Mucosa of rectum (tissue), 2 donors: Measurements from ENCODE around the gene PPP1R15A.
"Not testable (repeated sequence)": the region's sequence is repeated elsewhere in the genome, so short reads cannot be mapped to it uniquely, and the experiment has no call there.

Experiments used
- H3K27ac ChIP-seq, 2 donors: one replicate each; pipeline ENCODE4 v1.7.0; 2013; ENCODE audit warnings: inconsistent platforms in 2 of 2, low read depth in 2 of 2, low read length in 2 of 2
- H3K27me3 ChIP-seq, 2 donors: one replicate each; pipeline ENCODE4 v1.7.0; 2013; ENCODE audit warnings: low read length in 2 of 2; ENCODE audit not compliant: control insufficient read depth in 2 of 2, insufficient read depth in 2 of 2
- H3K36me3 ChIP-seq, 2 donors: one replicate each; pipeline ENCODE4 v1.7.0; 2013; ENCODE audit warnings: low read length in 2 of 2; ENCODE audit not compliant: control insufficient read depth in 2 of 2, insufficient read depth in 2 of 2
- H3K4me1 ChIP-seq, 2 donors: one replicate each; pipeline ENCODE4 v1.7.0; 2013; ENCODE audit warnings: low read length in 2 of 2, mild to moderate bottlenecking in 1 of 2; ENCODE audit not compliant: control insufficient read depth in 2 of 2, insufficient read depth in 2 of 2
- H3K4me3 ChIP-seq, 2 donors: one replicate each; pipeline ENCODE4 v1.7.0; 2013; ENCODE audit warnings: low read length in 2 of 2
- H3K9ac ChIP-seq, 2 donors: one replicate each; pipeline ENCODE4 v1.7.0; 2013; ENCODE audit warnings: low read length in 2 of 2, low read depth in 1 of 2, mild to moderate bottlenecking in 1 of 2
- H3K9me3 ChIP-seq, 2 donors: one replicate each; pipeline ENCODE4 v1.7.0; 2013; ENCODE audit warnings: low read length in 2 of 2; ENCODE audit not compliant: control insufficient read depth in 2 of 2
- donor health status: healthy.
- donor health status: Normal muscosa, but diverticular disease.

The PPP1R15A gene

DNA sequence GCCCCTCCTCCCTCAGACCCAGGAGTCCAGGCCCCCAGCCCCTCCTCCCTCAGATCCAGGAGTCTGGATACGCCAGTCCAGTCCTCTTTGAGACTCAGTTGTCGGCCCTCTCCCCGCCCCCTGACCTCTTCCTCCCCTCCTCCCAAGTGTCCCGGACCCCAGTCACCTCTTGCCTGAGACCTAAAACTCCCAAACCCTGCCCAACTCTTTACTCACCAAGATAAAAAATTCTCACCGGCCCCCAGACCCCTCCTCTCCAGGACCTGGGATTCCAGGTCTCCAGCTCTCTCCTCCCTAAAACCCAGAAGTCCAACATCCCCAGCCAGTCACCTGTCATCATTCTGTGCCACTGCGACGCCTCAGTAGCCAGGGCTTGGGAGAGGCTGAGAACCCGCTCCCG lies 34.5 kb upstream of the PPP1R15A start:
- H3K27me3 ChIP-seq: no peaks in the 10 kb centered on the region
- H3K4me3 ChIP-seq: no peak overlapping the region
- no peaks in the 10 kb centered on the region for H3K36me3 ChIP-seq
- no peak overlapping the region for H3K27ac ChIP-seq
- no peak overlapping the region for H3K9ac ChIP-seq
- peaks cover 0 to 5% of the 10 kb centered on the region in 2 donors for H3K4me1 ChIP-seq
- H3K9me3 ChIP-seq: no peaks in the 10 kb centered on the region

DNA sequence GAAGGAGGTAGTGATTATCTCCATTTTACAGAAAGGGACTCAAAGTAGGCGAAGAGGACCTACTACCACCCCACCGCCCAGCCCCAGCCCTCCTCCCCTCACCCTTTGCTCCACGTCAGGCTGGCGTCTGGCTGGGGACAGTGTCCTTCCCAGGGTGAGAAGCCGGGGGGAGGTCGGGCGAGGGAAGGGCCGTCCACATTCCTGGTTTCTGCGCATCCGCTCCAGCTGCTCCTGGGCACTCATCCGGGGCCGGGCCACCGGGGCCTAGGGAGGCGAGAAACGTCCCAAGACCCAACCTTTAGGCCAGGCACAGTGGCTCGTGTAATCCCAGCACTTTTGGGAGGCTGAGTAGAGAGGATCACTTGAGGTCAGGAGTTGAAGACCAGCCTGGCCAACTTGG lies 31.2 kb upstream of the PPP1R15A start:
- H3K36me3 ChIP-seq: no peaks in the 10 kb centered on the region
- no peaks in the 10 kb centered on the region for H3K9me3 ChIP-seq
- no peak overlapping the region for H3K4me3 ChIP-seq

DNA sequence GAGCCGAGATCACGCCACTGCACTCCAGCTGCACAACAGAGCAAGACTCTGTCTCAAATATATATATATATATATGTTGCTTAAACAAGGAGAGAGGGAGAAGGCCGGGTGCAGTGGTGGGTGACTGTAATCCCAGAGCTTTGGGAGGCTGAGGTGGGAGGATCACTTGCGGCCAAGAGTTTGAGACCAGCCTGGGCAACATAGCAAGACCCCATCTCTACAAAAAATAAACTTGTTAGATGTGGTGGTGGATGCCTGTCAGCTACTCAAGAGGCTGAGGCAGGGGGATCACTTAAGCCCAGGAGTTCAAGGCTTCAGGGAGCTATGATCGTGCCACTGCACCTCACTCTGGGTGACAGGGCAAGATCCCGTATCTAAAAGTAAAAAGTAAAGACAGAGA lies 30.6 kb upstream of the PPP1R15A start:
- Histone ChIP-seq H3K27ac (no peak overlapping the region), H3K36me3 (no peaks in the 10 kb centered on the region), H3K9me3 (no peaks in the 10 kb centered on the region), H3K4me1 (no peaks in the 10 kb centered on the region), H3K27me3 (no peaks in the 10 kb centered on the region), H3K9ac (no peak overlapping the region), H3K4me3 (no peak overlapping the region)

More for the DNA sequence above, 31.2 kb upstream of the PPP1R15A start:
- no peak overlapping the region for H3K27ac ChIP-seq
- H3K9ac ChIP-seq: no peak overlapping the region
- peaks cover 0 to 1% of the 10 kb centered on the region in 2 donors for H3K4me1 ChIP-seq
- H3K27me3 ChIP-seq: no peaks in the 10 kb centered on the region

DNA sequence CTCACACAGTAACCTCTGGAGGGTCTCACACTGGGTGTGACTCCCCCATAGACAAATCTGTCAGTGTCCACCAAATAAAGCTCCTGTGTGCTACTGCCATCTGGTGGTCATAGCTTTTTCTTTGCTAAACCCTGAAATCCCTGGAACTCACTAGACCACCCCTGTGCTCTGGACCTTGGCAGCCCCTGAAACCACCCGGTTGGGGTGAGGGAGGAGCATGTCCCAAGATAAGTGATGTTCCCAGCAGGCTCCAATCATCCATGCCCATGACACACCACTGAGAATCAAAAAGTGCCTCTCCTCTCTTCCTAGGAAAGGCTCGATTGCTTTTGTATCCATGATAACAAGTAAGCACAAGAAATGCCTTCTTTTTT lies 29.4 kb upstream of the PPP1R15A start:
- H3K4me1 ChIP-seq: no peaks in the 10 kb centered on the region
- H3K27ac ChIP-seq: no peak overlapping the region
- H3K27me3 ChIP-seq: no peaks in the 10 kb centered on the region
- no peaks in the 10 kb centered on the region for H3K9me3 ChIP-seq
- no peak overlapping the region for H3K9ac ChIP-seq
- H3K4me3 ChIP-seq: no peak overlapping the region
- H3K36me3 ChIP-seq: no peaks in the 10 kb centered on the region

DNA sequence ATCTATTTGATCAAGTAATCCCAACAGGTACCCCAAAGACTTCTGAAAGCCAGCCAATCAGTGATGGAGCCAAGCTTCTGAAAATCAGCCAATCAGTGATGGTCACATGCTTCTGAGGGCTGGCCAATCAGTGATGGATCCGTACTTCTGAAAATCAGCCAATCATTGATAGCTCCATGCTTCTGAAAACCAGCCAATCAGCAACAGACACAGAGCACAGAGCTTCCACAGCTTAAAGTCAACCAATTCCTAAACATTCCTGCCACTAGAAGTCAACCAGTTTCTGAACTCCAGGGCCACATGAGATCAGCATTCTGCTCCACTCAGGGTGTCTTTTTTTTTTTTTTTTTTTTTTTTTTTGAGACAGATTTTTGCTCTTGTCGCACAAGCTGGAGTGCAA lies 27.7 kb upstream of the PPP1R15A start:
- no peaks in the 10 kb centered on the region for H3K27me3 ChIP-seq
- no peaks in the 10 kb centered on the region for H3K36me3 ChIP-seq
- H3K9ac ChIP-seq: no peak overlapping the region
- no peaks in the 10 kb centered on the region for H3K4me1 ChIP-seq
- no peak overlapping the region for H3K27ac ChIP-seq
- H3K9me3 ChIP-seq: no peaks in the 10 kb centered on the region
- H3K4me3 ChIP-seq: no peak overlapping the region

DNA sequence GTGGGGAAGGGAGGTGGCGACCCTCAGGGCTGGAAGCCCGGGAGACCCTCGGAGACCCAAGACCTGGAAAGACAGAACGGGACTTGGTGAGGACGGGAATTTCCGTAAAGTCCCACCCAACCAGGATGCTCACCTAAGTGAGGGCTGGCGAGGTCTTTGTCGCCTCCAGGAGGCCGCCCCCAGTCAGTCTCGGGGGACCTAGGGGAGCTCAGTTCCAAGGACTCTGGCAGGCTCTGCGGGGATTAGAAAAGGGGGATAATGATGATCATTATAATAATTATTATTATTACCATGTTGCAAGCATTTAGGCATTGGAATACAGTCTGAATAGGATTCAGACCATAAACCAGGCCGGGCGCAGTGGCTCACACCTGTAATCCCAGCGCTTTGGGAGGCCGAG lies 26.8 kb upstream of the PPP1R15A start:
- Histone ChIP-seq H3K27ac (no peak overlapping the region), H3K36me3 (no peaks in the 10 kb centered on the region), H3K4me1 (no peaks in the 10 kb centered on the region), H3K27me3 (no peaks in the 10 kb centered on the region), H3K4me3 (no peak overlapping the region), H3K9me3 (no peaks in the 10 kb centered on the region), H3K9ac (no peak overlapping the region)

DNA sequence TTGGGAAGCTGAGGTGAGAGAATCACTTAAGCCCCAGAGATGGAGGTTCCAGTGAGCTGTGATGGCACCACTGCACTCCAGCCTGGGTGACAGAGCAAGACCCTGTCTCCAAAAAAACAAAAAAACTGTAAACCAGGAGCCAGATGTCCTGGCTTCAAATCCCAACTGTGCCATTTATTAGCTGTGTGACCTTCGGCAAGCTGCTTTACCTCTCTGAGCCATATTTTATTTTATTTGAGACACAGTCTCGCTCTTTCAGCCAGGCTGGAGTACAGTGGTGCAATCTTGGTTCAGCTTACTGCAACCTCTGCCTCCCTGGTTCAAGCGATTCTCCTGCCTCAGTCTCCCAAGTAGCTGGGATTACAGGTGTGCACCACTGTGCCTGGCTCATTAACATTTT lies 25.6 kb upstream of the PPP1R15A start:
- not testable (repeated sequence) for H3K4me3 ChIP-seq, H3K27me3 ChIP-seq, H3K4me1 ChIP-seq, H3K9ac ChIP-seq, H3K27ac ChIP-seq, H3K36me3 ChIP-seq, H3K9me3 ChIP-seq

DNA sequence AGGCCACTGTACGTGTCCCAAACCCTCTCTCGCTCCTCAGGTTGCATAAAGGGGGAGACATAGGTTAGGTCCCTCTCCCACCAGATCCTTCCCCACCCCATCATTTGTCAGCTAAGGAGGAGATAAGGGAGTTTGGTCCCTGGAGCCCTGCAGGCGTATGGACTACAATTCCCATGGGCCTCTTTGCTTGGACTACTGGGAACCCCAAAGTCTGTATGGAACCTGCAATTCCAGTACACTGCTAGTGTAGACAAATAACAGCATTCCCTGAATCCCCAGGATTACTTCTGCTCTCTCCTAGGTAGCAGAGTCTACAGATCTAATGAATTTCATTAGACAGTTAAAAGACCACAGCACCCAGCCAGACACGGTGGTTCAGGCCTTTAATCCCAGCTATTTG lies 19.9 kb upstream of the PPP1R15A start:
- no peak overlapping the region for H3K27ac ChIP-seq
- H3K27me3 ChIP-seq: no peaks in the 10 kb centered on the region
- H3K9ac ChIP-seq: no peak overlapping the region
- no peaks in the 10 kb centered on the region for H3K4me1 ChIP-seq
- H3K9me3 ChIP-seq: no peaks in the 10 kb centered on the region
- peaks cover 0 to 3% of the 10 kb centered on the region in 2 donors for H3K36me3 ChIP-seq
- no peak overlapping the region for H3K4me3 ChIP-seq

DNA sequence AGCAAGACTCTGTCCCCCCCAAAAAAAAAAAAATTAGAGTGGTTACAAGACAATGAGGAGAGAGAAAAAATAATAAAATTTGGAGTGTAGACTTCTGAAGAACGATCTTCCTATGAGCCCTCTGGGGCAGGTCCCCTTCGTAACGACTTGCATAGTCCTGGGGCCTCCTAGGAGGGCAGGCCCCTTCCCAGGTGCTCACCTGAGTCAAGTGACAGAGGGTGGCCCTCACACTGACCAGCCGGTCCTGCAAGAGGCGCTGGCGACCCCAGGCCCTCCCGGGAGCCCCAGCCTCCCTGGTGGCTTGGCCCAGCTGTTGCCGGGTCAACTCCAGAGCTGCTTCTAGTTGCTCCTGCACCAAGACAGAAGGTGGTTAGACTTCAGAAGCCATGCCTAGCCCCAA lies 18.7 kb upstream of the PPP1R15A start:
- no peaks in the 10 kb centered on the region for H3K4me1 ChIP-seq
- no peaks in the 10 kb centered on the region for H3K9me3 ChIP-seq
- no peak overlapping the region for H3K4me3 ChIP-seq
- no peak overlapping the region for H3K9ac ChIP-seq
- peaks cover 0 to 3% of the 10 kb centered on the region in 2 donors for H3K36me3 ChIP-seq
- no peak overlapping the region for H3K27ac ChIP-seq
- no peaks in the 10 kb centered on the region for H3K27me3 ChIP-seq

DNA sequence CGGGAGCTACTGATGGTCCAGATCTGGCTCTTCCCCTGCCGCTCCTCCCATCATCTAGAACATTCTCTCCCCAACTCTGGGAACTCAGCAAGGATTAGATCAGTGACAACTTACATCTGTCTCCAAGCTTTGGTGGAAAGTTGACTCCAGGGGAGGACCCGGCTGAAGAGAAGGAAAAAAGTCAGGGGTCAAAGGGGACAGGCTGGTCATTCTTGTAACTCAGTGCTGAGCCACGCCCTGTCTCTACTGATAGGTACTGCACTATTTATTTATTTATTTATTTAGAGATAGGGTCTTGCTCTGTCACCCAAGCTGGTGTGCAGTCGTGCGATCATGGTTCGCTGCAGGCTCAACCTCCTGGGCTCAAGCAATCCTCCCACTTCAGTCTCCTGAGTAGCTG lies 18.1 kb upstream of the PPP1R15A start:
- no peak overlapping the region for H3K27ac ChIP-seq
- no peaks in the 10 kb centered on the region for H3K4me1 ChIP-seq
- H3K36me3 ChIP-seq: peaks cover 0 to 3% of the 10 kb centered on the region in 2 donors
- H3K4me3 ChIP-seq: no peak overlapping the region
- H3K27me3 ChIP-seq: no peaks in the 10 kb centered on the region
- H3K9me3 ChIP-seq: no peaks in the 10 kb centered on the region
- H3K9ac ChIP-seq: no peak overlapping the region

DNA sequence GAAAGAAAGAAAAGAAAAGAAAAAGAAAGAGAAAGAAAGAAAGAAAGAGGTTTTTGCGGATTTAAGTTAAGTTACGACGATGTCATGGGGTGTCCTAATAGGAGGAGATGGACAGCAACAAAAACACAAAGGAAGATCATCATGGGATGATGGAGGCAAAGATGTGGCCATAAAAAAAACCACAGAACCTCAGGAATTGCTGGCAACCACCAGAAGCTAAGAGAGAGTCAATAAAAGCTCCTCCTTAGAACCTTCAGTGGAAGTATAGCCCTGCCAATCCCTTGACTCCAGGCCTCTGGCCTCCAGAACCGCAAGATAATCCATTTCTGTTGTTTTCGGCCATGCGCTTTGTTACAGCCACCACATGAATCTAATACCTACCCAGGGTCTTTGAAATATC lies 15.3 kb upstream of the PPP1R15A start:
- Histone ChIP-seq H3K9ac (no peak overlapping the region), H3K36me3 (peaks cover 0 to 3% of the 10 kb centered on the region in 2 donors), H3K27me3 (no peaks in the 10 kb centered on the region), H3K4me1 (no peaks in the 10 kb centered on the region), H3K4me3 (no peak overlapping the region), H3K9me3 (no peaks in the 10 kb centered on the region), H3K27ac (no peak overlapping the region)
